IMR-90 (cell line): ENCODE measurements around the gene AUH. TPM values are rescaled to one million over a fixed set of nuclear protein-coding genes. Genes with fewer than 3 reads are reported as not detected.

Experiments used
- ATAC-seq: fragments of 200-7000 bp; cut with Tn5 transposase; 2 replicates; pipeline ENCODE4 v1.9.1; 2020; ENCODE audit warnings: low read depth, mild to moderate bottlenecking, moderate library complexity
- BruUV-seq: library from RNA; stranded (reverse); fragments of 400-500 nt; replicated peaks from 2 replicates; lab custom pipeline; 2021; lab: Mats Ljungman, UMichigan
- CTCF ChIA-PET: fragments of 300-600 bp; formaldehyde crosslinking; extraction: SDS; loops from one replicate; lab custom pipeline; 2021; ENCODE audit warnings: antibody characterized with exemption; lab: Yijun Ruan, JAX
- POLR2A ChIA-PET: fragments of 300-600 bp; sonication (Branson Sonifier 250); formaldehyde crosslinking; loops from one replicate; lab custom pipeline; 2022; ENCODE audit warnings: antibody characterized with exemption; ENCODE audit not compliant: unreplicated experiment; lab: Charles Lee
- DNase-seq: peaks from one replicate; pipeline ENCODE4 v3.0.0; 2013
- H2AFZ ChIP-seq: replicated peaks from 2 replicates; pipeline ENCODE3; 2013; ENCODE audit warnings: low read length, mild to moderate bottlenecking; ENCODE audit not compliant: poor library complexity
- H2AK5ac ChIP-seq: 2 replicates; pipeline ENCODE4 v1.6.1; 2013; ENCODE audit warnings: low read depth, low read length, inconsistent platforms
- H2AK9ac ChIP-seq: replicated peaks from 2 replicates; pipeline ENCODE3; 2013; ENCODE audit warnings: mild to moderate bottlenecking, low read depth, low read length, moderate library complexity; ENCODE audit not compliant: poor library complexity
- H2BK120ac ChIP-seq: 2 replicates; pipeline ENCODE4 v1.6.1; 2013; ENCODE audit warnings: low read depth, low read length, inconsistent platforms
- H2BK15ac ChIP-seq: 3 replicates; pipeline ENCODE4 v1.6.1; 2013; ENCODE audit warnings: low read depth, low read length, inconsistent platforms
- H2BK20ac ChIP-seq: 2 replicates; pipeline ENCODE4 v1.6.1; 2013; ENCODE audit warnings: low read depth, mild to moderate bottlenecking, inconsistent platforms, low read length, moderate library complexity
- H2BK5ac ChIP-seq: 2 replicates; pipeline ENCODE4 v1.6.1; 2013; ENCODE audit warnings: mild to moderate bottlenecking, low read depth, low read length, inconsistent platforms; ENCODE audit not compliant: poor library complexity, severe bottlenecking
- H3K14ac ChIP-seq: replicated peaks from 2 replicates; pipeline ENCODE4 v1.6.1; 2013; ENCODE audit warnings: low read depth, low read length, inconsistent platforms
- H3K18ac ChIP-seq: 2 replicates; pipeline ENCODE4 v1.6.1; 2013; ENCODE audit warnings: low read depth, low read length, control low read depth
- H3K23ac ChIP-seq: 2 replicates; pipeline ENCODE4 v1.6.1; 2013; ENCODE audit warnings: low read depth, low read length, inconsistent platforms
- H3K27ac ChIP-seq: 2 replicates; pipeline ENCODE4 v1.5.1; 2013; ENCODE audit warnings: mild to moderate bottlenecking, control low read depth, low read length; ENCODE audit not compliant: insufficient read depth
- H3K27me3 ChIP-seq: 2 replicates; pipeline ENCODE4 v1.6.1; 2013; ENCODE audit warnings: low read length; ENCODE audit not compliant: control insufficient read depth, insufficient read depth
- H3K36me3 ChIP-seq: 2 replicates; pipeline ENCODE4 v1.6.1; 2013; ENCODE audit warnings: low read length, mixed read lengths; ENCODE audit not compliant: control insufficient read depth, insufficient read depth
- H3K4ac ChIP-seq: 2 replicates; pipeline ENCODE4 v1.6.1; 2013; ENCODE audit warnings: low read depth, low read length, inconsistent platforms
- H3K4me1 ChIP-seq: 2 replicates; pipeline ENCODE4 v1.6.1; 2013; ENCODE audit warnings: low read length, mixed read lengths; ENCODE audit not compliant: control insufficient read depth, insufficient read depth
- H3K4me2 ChIP-seq: 2 replicates; pipeline ENCODE4 v1.6.1; 2013; ENCODE audit warnings: low read depth, mild to moderate bottlenecking, control low read depth, low read length, moderate library complexity
- H3K4me3 ChIP-seq: 2 replicates; pipeline ENCODE4 v1.5.1; 2013; ENCODE audit warnings: low read depth, mild to moderate bottlenecking, control low read depth, low read length, moderate library complexity; ENCODE audit not compliant: insufficient read depth
- H3K56ac ChIP-seq: 2 replicates; pipeline ENCODE4 v1.6.1; 2013; ENCODE audit warnings: low read length, inconsistent platforms; ENCODE audit not compliant: insufficient read depth; ENCODE audit errors: extremely low read depth
- H3K79me1 ChIP-seq, 2 experiments: 2 replicates each; pipeline ENCODE4 v1.6.1; 2013; ENCODE audit warnings: low read length in 2 of 2, inconsistent platforms in 1 of 2, low read depth in 1 of 2
- H3K9ac ChIP-seq: 2 replicates; pipeline ENCODE4 v1.6.1; 2013; ENCODE audit warnings: low read depth, low read length, control low read depth
- H3K9me1 ChIP-seq: 2 replicates; pipeline ENCODE4 v1.6.1; 2013; ENCODE audit warnings: low read length, inconsistent platforms; ENCODE audit not compliant: insufficient read depth
- H3K9me3 ChIP-seq: 2 replicates; pipeline ENCODE4 v1.6.1; 2013; ENCODE audit warnings: low read length; ENCODE audit not compliant: control insufficient read depth, insufficient read depth
- H4K20me1 ChIP-seq: 2 replicates; pipeline ENCODE4 v1.6.1; 2013; ENCODE audit warnings: low read length, inconsistent platforms; ENCODE audit not compliant: insufficient read depth
- H4K5ac ChIP-seq: 2 replicates; pipeline ENCODE4 v1.6.1; 2013; ENCODE audit warnings: mild to moderate bottlenecking, low read depth, low read length, control low read depth
- H4K8ac ChIP-seq, 2 experiments: 2 replicates each; pipeline ENCODE4 v1.6.1; 2013; ENCODE audit warnings: low read depth in 2 of 2, low read length in 2 of 2, control low read depth in 1 of 2, inconsistent platforms in 1 of 2
- H4K91ac ChIP-seq: 2 replicates; pipeline ENCODE4 v1.6.1; 2013; ENCODE audit warnings: low read depth, low read length, inconsistent platforms; ENCODE audit not compliant: insufficient read depth
- BHLHE40 ChIP-seq: fragments of 150-350 bp; IDR thresholded peaks from 2 replicates; pipeline ENCODE4 v1.6.1; 2016; ENCODE audit warnings: mild to moderate bottlenecking, low read depth, low read length
- CEBPB ChIP-seq: IDR thresholded peaks from 2 replicates; pipeline ENCODE4 v1.6.1; 2012; ENCODE audit warnings: low read depth, low read length, improper control_type of control experiment
- CHD1 ChIP-seq: IDR thresholded peaks from 2 replicates; pipeline ENCODE4 v1.6.1; 2012; ENCODE audit warnings: low read depth, low read length, improper control_type of control experiment
- FOS ChIP-seq: fragments of 150-350 bp; IDR thresholded peaks from 2 replicates; pipeline ENCODE4 v1.6.1; 2016; ENCODE audit warnings: low read depth, low read length
- MAFK ChIP-seq: IDR thresholded peaks from 2 replicates; pipeline ENCODE4 v1.6.1; 2012; ENCODE audit warnings: low read depth, low read length, improper control_type of control experiment
- MAZ ChIP-seq: IDR thresholded peaks from 2 replicates; pipeline ENCODE4 v1.6.1; 2012; ENCODE audit warnings: low read depth, mild to moderate bottlenecking, low read length, improper control_type of control experiment, moderate library complexity, borderline replicate concordance
- POLR2A ChIP-seq: IDR thresholded peaks from 2 replicates; pipeline ENCODE4 v1.6.1; 2012; ENCODE audit warnings: mild to moderate bottlenecking, low read depth, low read length
- RAD21 ChIP-seq: IDR thresholded peaks from 2 replicates; pipeline ENCODE4 v1.6.1; 2012; ENCODE audit warnings: low read length, improper control_type of control experiment
- RFX5 ChIP-seq: IDR thresholded peaks from 2 replicates; pipeline ENCODE4 v1.8.0; 2012; ENCODE audit warnings: low read depth, mild to moderate bottlenecking, low read length, moderate library complexity
- SMC3 ChIP-seq: fragments of 150-350 bp; IDR thresholded peaks from 2 replicates; pipeline ENCODE4 v1.6.1; 2016; ENCODE audit warnings: low read depth, mild to moderate bottlenecking, antibody characterized with exemption, low read length, moderate library complexity
- WGBS, 2 experiments: methylation state at CpG; one replicate each; pipeline versions ENCODE4 v1.1.5 to v1.1.7; 2013; ENCODE audit warnings: missing lambda C conversion rate in 2 of 2; ENCODE audit not compliant: insufficient read length in 1 of 2; ENCODE audit errors: extremely low coverage in 2 of 2; 5-methylcytosine and 5-hydroxymethylcytosine counted together
- dilution Hi-C: fragments of 300-500 bp; cut with HindIII; formaldehyde crosslinking; loops from one replicate; pipeline ENCODE4 v1.14.3; 2018; ENCODE audit warnings: low sequenced_read_pairs; ENCODE audit not compliant: unreplicated experiment
- in situ Hi-C: fragments of 300-500 bp; cut with MboI; formaldehyde crosslinking; loops from 3 replicates; pipeline ENCODE4 v1.14.3; 2019; ENCODE audit warnings: low sequenced_read_pairs, inconsistent platforms, mixed read lengths
- intact Hi-C: fragments of 100-400 bp; cut with micrococcal nuclease; formaldehyde crosslinking; loops from 2 replicates; pipeline ENCODE4 v1.10.0; 2022
- polyA plus RNA-seq, 3 experiments: library from polyadenylated mRNA; depleted of rRNA; stranded (reverse); fragments of >200 nt; gene quantifications; 2 replicates each; pipeline ENCODE4 v1.2.3, GENCODE V29; 2012; ENCODE audit warnings: low replicate concordance in 1 of 3
- total RNA-seq: library from RNA; depleted of rRNA; stranded (reverse); fragments of >200 nt; gene quantifications from 2 replicates; pipeline ENCODE4 v1.2.3, GENCODE V29; 2012
- TF ChIP-seq, protein P1 (sequence below): fragments of 150-350 bp; IDR thresholded peaks from 2 replicates; pipeline ENCODE4 v1.6.1; 2016; ENCODE audit warnings: low read depth, mild to moderate bottlenecking, low read length, moderate library complexity, borderline replicate concordance
- TF ChIP-seq, protein P2 (sequence below): fragments of 150-350 bp; IDR thresholded peaks from 2 replicates; pipeline ENCODE4 v1.6.1; 2017; ENCODE audit warnings: mild to moderate bottlenecking, antibody characterized with exemption, low read length, low read depth
- TF ChIP-seq, protein P3 (sequence below): conservative IDR thresholded peaks from 2 replicates; pipeline ENCODE4 v1.5.1; 2012; ENCODE audit warnings: mild to moderate bottlenecking, low read depth, low read length, improper control_type of control experiment

Gene AUH
- total and polyA plus RNA-seq, 2 of the 4 experiments (the other 2 are of a cell fraction): 5.9 to 8.1 TPM

DNA sequence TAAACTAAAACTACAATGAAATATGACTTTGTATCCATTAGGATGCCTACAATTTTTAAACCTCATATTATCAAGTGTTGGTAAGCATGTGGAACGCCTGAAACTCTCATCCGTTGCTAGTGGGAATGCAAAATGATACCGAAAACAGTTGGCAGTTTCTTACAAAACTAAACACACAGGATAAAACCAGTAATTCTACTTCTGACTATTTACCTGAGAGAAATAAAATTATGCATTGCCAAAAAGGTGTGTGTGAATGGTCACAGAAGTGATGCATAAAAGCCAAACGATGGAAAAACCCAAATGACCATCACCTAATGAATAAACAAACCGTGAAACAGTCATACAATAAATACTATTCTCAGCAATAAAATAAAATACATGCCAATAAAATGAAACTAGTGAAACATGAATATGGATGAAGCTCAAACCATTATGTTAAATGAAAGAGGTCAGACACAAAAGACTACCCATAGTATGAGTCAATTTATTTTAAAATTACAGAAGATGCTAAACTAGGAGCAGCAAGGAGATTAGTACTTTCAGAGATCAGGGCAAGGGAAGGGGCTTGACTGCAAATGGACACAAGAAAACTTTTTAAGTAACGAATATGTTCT is 13.4 kb downstream of the AUH start:
- in situ Hi-C loops (no loop called here), dilution Hi-C loops (no loop called here)

More for the DNA sequence above, 13.4 kb downstream of the AUH start:
- DNase-seq (no peak), ATAC-seq (no peak)
- ChIA-PET CTCF (no interaction called here), POLR2A (no interaction called here)
- H3K18ac ChIP-seq: no peak overlapping the region
- H3K79me1 ChIP-seq: peaks cover 22 to 46% of the 10 kb centered on the region in 2 experiments
- no peak overlapping the region for H3K27ac ChIP-seq
- no peak overlapping the region for H4K8ac ChIP-seq
- no peak overlapping the region for H3K4me2 ChIP-seq
- no peak overlapping the region for H2BK120ac ChIP-seq
- no CpG with 5 or more reads among the region's 6 CpGs for WGBS, 2 experiments
- TF ChIP-seq MAFK (no peak), BHLHE40 (no peak), RAD21 (no peak), CHD1 (no peak), MAZ (no peak), SMC3 (no peak), POLR2A (no peak), RFX5 (no peak), FOS (no peak), CEBPB (no peak)
- TF ChIP-seq, protein P1, sequence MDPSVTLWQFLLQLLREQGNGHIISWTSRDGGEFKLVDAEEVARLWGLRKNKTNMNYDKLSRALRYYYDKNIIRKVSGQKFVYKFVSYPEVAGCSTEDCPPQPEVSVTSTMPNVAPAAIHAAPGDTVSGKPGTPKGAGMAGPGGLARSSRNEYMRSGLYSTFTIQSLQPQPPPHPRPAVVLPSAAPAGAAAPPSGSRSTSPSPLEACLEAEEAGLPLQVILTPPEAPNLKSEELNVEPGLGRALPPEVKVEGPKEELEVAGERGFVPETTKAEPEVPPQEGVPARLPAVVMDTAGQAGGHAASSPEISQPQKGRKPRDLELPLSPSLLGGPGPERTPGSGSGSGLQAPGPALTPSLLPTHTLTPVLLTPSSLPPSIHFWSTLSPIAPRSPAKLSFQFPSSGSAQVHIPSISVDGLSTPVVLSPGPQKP: no peak
- TF ChIP-seq, protein P2, sequence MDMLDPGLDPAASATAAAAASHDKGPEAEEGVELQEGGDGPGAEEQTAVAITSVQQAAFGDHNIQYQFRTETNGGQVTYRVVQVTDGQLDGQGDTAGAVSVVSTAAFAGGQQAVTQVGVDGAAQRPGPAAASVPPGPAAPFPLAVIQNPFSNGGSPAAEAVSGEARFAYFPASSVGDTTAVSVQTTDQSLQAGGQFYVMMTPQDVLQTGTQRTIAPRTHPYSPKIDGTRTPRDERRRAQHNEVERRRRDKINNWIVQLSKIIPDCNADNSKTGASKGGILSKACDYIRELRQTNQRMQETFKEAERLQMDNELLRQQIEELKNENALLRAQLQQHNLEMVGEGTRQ: no peak
- TF ChIP-seq, protein P3, sequence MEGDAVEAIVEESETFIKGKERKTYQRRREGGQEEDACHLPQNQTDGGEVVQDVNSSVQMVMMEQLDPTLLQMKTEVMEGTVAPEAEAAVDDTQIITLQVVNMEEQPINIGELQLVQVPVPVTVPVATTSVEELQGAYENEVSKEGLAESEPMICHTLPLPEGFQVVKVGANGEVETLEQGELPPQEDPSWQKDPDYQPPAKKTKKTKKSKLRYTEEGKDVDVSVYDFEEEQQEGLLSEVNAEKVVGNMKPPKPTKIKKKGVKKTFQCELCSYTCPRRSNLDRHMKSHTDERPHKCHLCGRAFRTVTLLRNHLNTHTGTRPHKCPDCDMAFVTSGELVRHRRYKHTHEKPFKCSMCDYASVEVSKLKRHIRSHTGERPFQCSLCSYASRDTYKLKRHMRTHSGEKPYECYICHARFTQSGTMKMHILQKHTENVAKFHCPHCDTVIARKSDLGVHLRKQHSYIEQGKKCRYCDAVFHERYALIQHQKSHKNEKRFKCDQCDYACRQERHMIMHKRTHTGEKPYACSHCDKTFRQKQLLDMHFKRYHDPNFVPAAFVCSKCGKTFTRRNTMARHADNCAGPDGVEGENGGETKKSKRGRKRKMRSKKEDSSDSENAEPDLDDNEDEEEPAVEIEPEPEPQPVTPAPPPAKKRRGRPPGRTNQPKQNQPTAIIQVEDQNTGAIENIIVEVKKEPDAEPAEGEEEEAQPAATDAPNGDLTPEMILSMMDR: no peak
- H3K9me1 ChIP-seq: peaks cover 10% of the 10 kb centered on the region
- no peak overlapping the region for H3K9ac ChIP-seq
- H3K23ac ChIP-seq: no peak overlapping the region
- intact Hi-C loops: no loop called here
- H3K4ac ChIP-seq: no peak overlapping the region
- H3K56ac ChIP-seq: no peak overlapping the region
- H3K4me3 ChIP-seq: no peak overlapping the region
- no peak overlapping the region for H2AFZ ChIP-seq
- H2BK20ac ChIP-seq: no peak overlapping the region
- H3K27me3 ChIP-seq: no peaks in the 10 kb centered on the region
- H2BK15ac ChIP-seq: no peak overlapping the region
- BruUV-seq: no TSS peak
- no peak overlapping the region for H3K14ac ChIP-seq
- H2AK9ac ChIP-seq: no peak overlapping the region
- H3K36me3 ChIP-seq: peaks cover 10% of the 10 kb centered on the region
- H4K20me1 ChIP-seq: peaks cover 4% of the 10 kb centered on the region; the same call in 1 of the 2 replicates
- no peak overlapping the region for H4K91ac ChIP-seq
- no peak overlapping the region for H2BK5ac ChIP-seq
- no peak overlapping the region for H2AK5ac ChIP-seq
- H4K5ac ChIP-seq: no peak overlapping the region
- H3K4me1 ChIP-seq: 0 out of 2 replicates have a peak, but pooled peaks cover 2% of the 10 kb centered on the region
- no peaks in the 10 kb centered on the region for H3K9me3 ChIP-seq
